ENCODE results near the gene UNC13B. TPM values are rescaled to one million over a fixed set of nuclear protein-coding genes. Genes with fewer than 3 reads are reported as not detected.
A peak's percentile ranks its signal among the peaks of the same experiment; 100 is the strongest.

UNC13B gene
- total and polyA plus RNA-seq, 2 of the 8 experiments (the other 6 are each of a cell fraction or from before 2014, with no cell fraction given): 23.1 to 51.7 TPM

GRCh38 chr9:35172878-35173277 is 11.1 kb downstream of the UNC13B start:
- Histone ChIP-seq H3K18ac (ENCODE audit: extremely low read depth, low read length) (no peak overlapping the region), H3K79me2 (ENCODE audit: control insufficient read depth in 1 of 2, insufficient read depth in 2 of 2, low read length in 2 of 2) (peaks cover 0 to 2% of the 10 kb centered on the region in 2 experiments; a peak in 2 of 4 replicates), H4K5ac (ENCODE audit: insufficient read length, low read depth, low read length) (no peak overlapping the region), H2BK120ac (replicated peaks; ENCODE audit: low read depth, low read length) (no peak overlapping the region), H4K91ac (replicated peaks; ENCODE audit: insufficient read length, low read length) (no peak overlapping the region), H2AFZ (ENCODE audit: low read length) (no peak overlapping the region), H3K4me1 (replicated peaks in 1 of 4; ENCODE audit: control insufficient read depth in 3 of 4, insufficient read depth in 4 of 4, low read length in 3 of 4) (no peaks in the 10 kb centered on the region), H3K4me2 (ENCODE audit: insufficient read depth in 1 of 2, low read depth in 2 of 2, low read length in 2 of 2) (no peak overlapping the region), H3K14ac (ENCODE audit: insufficient read length) (no peak overlapping the region), H3K79me1 (ENCODE audit: low read depth, low read length) (no peaks in the 10 kb centered on the region), H3K23me2 (ENCODE audit: low read depth, low read length) (no peaks in the 10 kb centered on the region), H4K8ac (ENCODE audit: extremely low read depth, insufficient read depth, low read length) (no peak overlapping the region), H3K9ac (replicated peaks in 1 of 4; ENCODE audit: extremely low read depth in 1 of 4, low read depth in 3 of 4, low read length in 3 of 4) (no peak overlapping the region), H3K4me3 (ENCODE audit: extremely low read depth in 1 of 4, insufficient read depth in 2 of 4, low read depth in 3 of 4, low read length in 4 of 4) (no peak overlapping the region), H3K56ac (replicated peaks; ENCODE audit: insufficient read length, low read depth, low read length) (no peak overlapping the region), H3K27ac (ENCODE audit: low read depth, low read length) (no peak overlapping the region), H2AK5ac (ENCODE audit: low read depth, low read length) (no peak overlapping the region), H3K27me3 (replicated peaks in 1 of 4; ENCODE audit: control insufficient read depth in 3 of 4, extremely low read depth in 1 of 4, insufficient read depth in 3 of 4, low read length in 3 of 4) (no peaks in the 10 kb centered on the region), H2BK12ac (ENCODE audit: low read depth, low read length) (no peak overlapping the region), H3K36me3 (ENCODE audit: control insufficient read depth in 2 of 4, insufficient read depth in 4 of 4, low read length in 3 of 4) (no peaks in the 10 kb centered on the region; a peak in 1 of 8 replicates), H2BK5ac (ENCODE audit: low read depth, low read length) (no peak overlapping the region), H3K9me3 (ENCODE audit: insufficient read depth in 2 of 2, low read depth in 1 of 2, low read length in 1 of 2) (no peaks in the 10 kb centered on the region), H4K20me1 (replicated peaks in 1 of 2; ENCODE audit: control insufficient read depth in 1 of 2, insufficient read depth in 2 of 2, low read length in 2 of 2) (peaks cover 0 to 1% of the 10 kb centered on the region in 2 experiments), H2BK20ac (ENCODE audit: low read length) (no peak overlapping the region), H3K4ac (replicated peaks; ENCODE audit: insufficient read length, low read depth, low read length) (no peak overlapping the region), H3K23ac (ENCODE audit: insufficient read length) (no peak overlapping the region), H2BK15ac (ENCODE audit: low read length) (no peak overlapping the region)
- DNase-seq (ENCODE audit: low read depth in 1 of 2, low spot score in 2 of 2): no peak
- CTCF ChIA-PET (ENCODE audit: partially characterized antibody): interaction anchor here (1.2 kb wide), 1 partner anchor 56 kb away, joined by 9 read pairs; no protein-coding TSS in a partner anchor
- TF ChIP-seq CBX8 (IDR thresholded peaks at IDR 0.05; ENCODE audit: borderline replicate concordance, low read depth, low read length): no peak
- peak; percentile 81 for TF ChIP-seq RFX5 (IDR thresholded peaks at IDR 0.05; ENCODE audit: borderline replicate concordance, low read depth, low read length)
- POLR2A ChIA-PET (ENCODE audit: partially characterized antibody): no interaction called here
- WGBS, 2 experiments (ENCODE audit: extremely low coverage in 1 of 2, insufficient coverage in 1 of 2, insufficient read length in 1 of 2, insufficient replicate concordance in 2 of 2, low coverage in 1 of 2, low lambda C conversion rate in 2 of 2, missing lambda C conversion rate in 1 of 2): 85% methylated on average over 2 of the region's 2 CpGs; no CpG with 5 or more reads in 1 of the 2 experiments
- no peak for FAIRE-seq
